ENCODE results near the gene CD48. TPM values are rescaled to one million over a fixed set of nuclear protein-coding genes. Genes with fewer than 3 reads are reported as not detected.
"Not testable (repeated sequence)": the region's sequence is repeated elsewhere in the genome, so short reads cannot be mapped to it uniquely, and the experiment has no call there.

CD48 gene
- total and polyA plus RNA-seq, 2 donors (not counting 1 experiment from before 2014, with no cell fraction given): 252 to 428 TPM

- Histone ChIP-seq H3K36me3 (replicated peaks in 1 of 2; ENCODE audit: control extremely low read depth in 1 of 2, control insufficient read depth in 1 of 2, extremely low read depth in 1 of 2, insufficient read depth in 2 of 2, low read length in 1 of 2) (no peaks in the 10 kb centered on the region), H3K4me2 (replicated peaks; ENCODE audit: low read depth, low read length, poor library complexity, severe bottlenecking) (peak overlapping the region; percentile 60), H3K27ac (ENCODE audit: low read length in 2 of 2) (peak overlapping the region; percentile 76 to 82), H3K27me3 (replicated peaks in 1 of 4; ENCODE audit: control extremely low read depth in 1 of 4, control insufficient read depth in 3 of 4, insufficient read depth in 4 of 4, low read length in 3 of 4) (no peaks in the 10 kb centered on the region), H3K79me2 (ENCODE audit: control insufficient read depth, insufficient read depth, low read length) (no peaks in the 10 kb centered on the region), H4K20me1 (ENCODE audit: control insufficient read depth, insufficient read depth, low read length, poor library complexity, severe bottlenecking) (no peaks in the 10 kb centered on the region), H3K9ac (ENCODE audit: low read length) (peak overlapping the region; percentile 55), H3K4me3 (ENCODE audit: control extremely low read depth in 1 of 5, extremely low read depth in 1 of 5, insufficient read depth in 1 of 5, low read depth in 2 of 5, low read length in 4 of 5) (peak overlapping the region in 2 of 5 experiments; percentile 12 to 41), H3K9me3 (ENCODE audit: control extremely low read depth in 1 of 3, control insufficient read depth in 2 of 3, insufficient read depth in 1 of 3, low read length in 2 of 3) (peaks cover 3 to 11% (median 4%) of the 10 kb centered on the region in 3 donors), H3K4me1 (ENCODE audit: control insufficient read depth in 2 of 2, insufficient read depth in 2 of 2, low read length in 2 of 2) (peaks cover 19 to 24% of the 10 kb centered on the region in 2 donors), H2AFZ (ENCODE audit: insufficient read depth, low read depth, low read length, poor library complexity, severe bottlenecking) (peak overlapping the region; percentile 71)
- peaks cover 39% of the 10 kb centered on the region for H3K4me1 Mint-ChIP-seq
- peaks cover 3% of the 10 kb centered on the region for H3K9me3 Mint-ChIP-seq (ENCODE audit: insufficient read depth)
- H3K27ac Mint-ChIP-seq: peak overlapping the region; percentile 79
- TF ChIP-seq EZH2 (IDR thresholded peaks at IDR 0.05; ENCODE audit: borderline replicate concordance, insufficient read depth, low read depth, low read length, poor library complexity, severe bottlenecking) (no peak), CTCF (IDR thresholded peaks at IDR 0.05) (no peak)
- H3K4me3 Mint-ChIP-seq: peak overlapping the region; percentile 40
- ChIA-PET CTCF (interaction anchor here (0.7 to 2.4 kb wide), 11 partner anchors 23 to 256 kb away, joined by 3 to 9 read pairs (median 6); partner anchors contain the start of gene ITLN2), POLR2A (no interaction called here)
- DNase-seq (peak; percentile 62), ATAC-seq (ENCODE audit: low read depth) (peak; percentile 74)
- intact Hi-C loops (cut with micrococcal nuclease): no loop called here
- H3K27me3 Mint-ChIP-seq: no peaks in the 10 kb centered on the region
Observed at GRCh38 chr1:160733898-160734297, 22.3 kb upstream of the CD48 start.

- Histone ChIP-seq H3K9ac (ENCODE audit: low read length) (no peak overlapping the region), H3K4me3 (ENCODE audit: control extremely low read depth in 1 of 5, extremely low read depth in 1 of 5, insufficient read depth in 1 of 5, low read depth in 2 of 5, low read length in 4 of 5) (no peak overlapping the region), H3K36me3 (replicated peaks in 1 of 2; ENCODE audit: control extremely low read depth in 1 of 2, control insufficient read depth in 1 of 2, extremely low read depth in 1 of 2, insufficient read depth in 2 of 2, low read length in 1 of 2) (no peaks in the 10 kb centered on the region), H4K20me1 (ENCODE audit: control insufficient read depth, insufficient read depth, low read length, poor library complexity, severe bottlenecking) (no peaks in the 10 kb centered on the region), H3K4me1 (ENCODE audit: control insufficient read depth in 2 of 2, insufficient read depth in 2 of 2, low read length in 2 of 2) (peaks cover 16 to 26% of the 10 kb centered on the region in 2 donors), H3K27ac (ENCODE audit: low read length in 2 of 2) (no peak overlapping the region), H3K27me3 (replicated peaks in 1 of 4; ENCODE audit: control extremely low read depth in 1 of 4, control insufficient read depth in 3 of 4, insufficient read depth in 4 of 4, low read length in 3 of 4) (no peaks in the 10 kb centered on the region), H2AFZ (ENCODE audit: insufficient read depth, low read depth, low read length, poor library complexity, severe bottlenecking) (no peak overlapping the region), H3K9me3 (ENCODE audit: control extremely low read depth in 1 of 3, control insufficient read depth in 2 of 3, insufficient read depth in 1 of 3, low read length in 2 of 3) (peaks cover 1 to 6% (median 3%) of the 10 kb centered on the region in 3 donors), H3K79me2 (ENCODE audit: control insufficient read depth, insufficient read depth, low read length) (no peaks in the 10 kb centered on the region), H3K4me2 (replicated peaks; ENCODE audit: low read depth, low read length, poor library complexity, severe bottlenecking) (no peak overlapping the region)
- peaks cover 1% of the 10 kb centered on the region for H3K9me3 Mint-ChIP-seq (ENCODE audit: insufficient read depth)
- H3K27me3 Mint-ChIP-seq: no peaks in the 10 kb centered on the region
- CTCF ChIA-PET: interaction anchor here (2.4 kb wide), 1 partner anchor 57 kb away, joined by 6 read pairs; no protein-coding TSS in a partner anchor
- ATAC-seq (ENCODE audit: low read depth): no peak
- POLR2A ChIA-PET: no interaction called here
- H3K4me3 Mint-ChIP-seq: no peak overlapping the region
- peaks cover 31% of the 10 kb centered on the region for H3K4me1 Mint-ChIP-seq
- H3K27ac Mint-ChIP-seq: no peak overlapping the region
- DNase-seq: no peak
- no CpG with 5 or more reads among the region's 1 CpG for WGBS (ENCODE audit: insufficient coverage)
- intact Hi-C loops (cut with micrococcal nuclease): no loop called here
- TF ChIP-seq CTCF (IDR thresholded peaks at IDR 0.05) (no peak), EZH2 (IDR thresholded peaks at IDR 0.05; ENCODE audit: borderline replicate concordance, insufficient read depth, low read depth, low read length, poor library complexity, severe bottlenecking) (no peak)
Observed at GRCh38 chr1:160731990-160732389, 20.4 kb upstream of the CD48 start.

GRCh38 chr1:160731564-160731963, 19.9 kb upstream of the CD48 start:
- H2AFZ ChIP-seq (ENCODE audit: insufficient read depth, low read depth, low read length, poor library complexity, severe bottlenecking); H3K9ac ChIP-seq (ENCODE audit: low read length); H4K20me1 ChIP-seq (ENCODE audit: control insufficient read depth, insufficient read depth, low read length, poor library complexity, severe bottlenecking); H3K79me2 ChIP-seq (ENCODE audit: control insufficient read depth, insufficient read depth, low read length); H3K27ac Mint-ChIP-seq; H3K4me2 ChIP-seq (replicated peaks; ENCODE audit: low read depth, low read length, poor library complexity, severe bottlenecking); H3K27me3 Mint-ChIP-seq; intact Hi-C loops (cut with micrococcal nuclease); H3K27me3 ChIP-seq (replicated peaks in 1 of 4; ENCODE audit: control extremely low read depth in 1 of 4, control insufficient read depth in 3 of 4, insufficient read depth in 4 of 4, low read length in 3 of 4); POLR2A ChIA-PET; H3K4me3 ChIP-seq (ENCODE audit: control extremely low read depth in 1 of 5, extremely low read depth in 1 of 5, insufficient read depth in 1 of 5, low read depth in 2 of 5, low read length in 4 of 5); DNase-seq; H3K27ac ChIP-seq (ENCODE audit: low read length in 2 of 2); H3K4me3 Mint-ChIP-seq; H3K9me3 ChIP-seq (ENCODE audit: control extremely low read depth in 1 of 3, control insufficient read depth in 2 of 3, insufficient read depth in 1 of 3, low read length in 2 of 3); ATAC-seq (ENCODE audit: low read depth); H3K9me3 Mint-ChIP-seq (ENCODE audit: insufficient read depth); H3K36me3 ChIP-seq (replicated peaks in 1 of 2; ENCODE audit: control extremely low read depth in 1 of 2, control insufficient read depth in 1 of 2, extremely low read depth in 1 of 2, insufficient read depth in 2 of 2, low read length in 1 of 2): not testable (repeated sequence)
- H3K4me1 ChIP-seq (ENCODE audit: control insufficient read depth in 2 of 2, insufficient read depth in 2 of 2, low read length in 2 of 2): peaks cover 17 to 31% of the 10 kb centered on the region in 2 donors
- WGBS (ENCODE audit: insufficient coverage): 100% methylated on average over 1 of the region's 2 CpGs
- CTCF ChIA-PET: interaction anchor here (2.4 to 13.0 kb wide), 3 partner anchors 36 to 223 kb away, joined by 6 to 279 read pairs (median 134); partner anchors contain the start of gene ITLN2
- H3K4me1 Mint-ChIP-seq: peaks cover 31% of the 10 kb centered on the region
